Peyer's patch (tissue), 4 donors: Measurements from ENCODE around the gene VTI1A. TPM values are rescaled to one million over a fixed set of nuclear protein-coding genes. Genes with fewer than 3 reads are reported as not detected.

Experiments
- DNase-seq, 3 donors: peaks; one replicate each; pipeline ENCODE4 v3.0.0-alpha.2; 2017 to 2019
- H3K27ac ChIP-seq, 4 donors: fragments of 200-600 bp; sonication (generic); one replicate each; pipeline ENCODE4 v1.5.1; 2016 to 2019
- H3K27me3 ChIP-seq, 2 donors: fragments of 200-600 bp; sonication (generic); one replicate each; pipeline ENCODE4 v1.5.1; 2019
- H3K36me3 ChIP-seq, 3 donors: fragments of 200-600 bp; sonication (generic); one replicate each; pipeline ENCODE4 v1.5.1; 2016 to 2019
- H3K4me1 ChIP-seq, 4 donors: fragments of 200-600 bp; sonication (generic); one replicate each; pipeline ENCODE4 v1.5.1; 2016 to 2019
- H3K4me3 ChIP-seq, 4 donors: fragments of 200-600 bp; sonication (generic); 1 replicate in 3 of 4; 2 replicates in 1 of 4; pipeline ENCODE4 v1.5.1; 2016 to 2019; ENCODE audit warnings: mild to moderate bottlenecking in 1 of 4
- H3K9me3 ChIP-seq, 4 donors: fragments of 200-600 bp; sonication (generic); one replicate each; pipeline ENCODE4 v1.5.1; 2016 to 2019; ENCODE audit warnings: mild to moderate bottlenecking in 1 of 4
- CTCF ChIP-seq, 6 experiments: fragments of 450-650 bp in 4 of 6; fragments of 200-600 bp in 2 of 6; sonication (generic) in 1 of 6; IDR thresholded peaks; one replicate each; pipeline ENCODE4 v1.5.1; 2017 to 2019; ENCODE audit warnings: antibody characterized with exemption in 6 of 6, mild to moderate bottlenecking in 3 of 6, moderate library complexity in 1 of 6
- POLR2A ChIP-seq, 2 donors: fragments of 450-650 bp; IDR thresholded peaks; one replicate each; pipeline ENCODE4 v1.5.1; 2017; ENCODE audit warnings: antibody characterized with exemption in 2 of 2, mild to moderate bottlenecking in 2 of 2, moderate library complexity in 2 of 2
- total RNA-seq, 4 donors: library from RNA; depleted of rRNA; stranded (reverse); fragments of >200 nt; gene quantifications; one replicate each; pipeline ENCODE4 v1.1.0, GENCODE V29; 2016

VTI1A gene
- total RNA-seq, 4 donors from 2014 or later, result 97.2 to 710 (median 170) TPM

- no peaks in the 10 kb centered on the region for H3K36me3 ChIP-seq
- DNase-seq, result peak in 1 of 3 donors; percentile 53
- TF ChIP-seq POLR2A (IDR thresholded peaks at IDR 0.05) (no peak), CTCF (IDR thresholded peaks at IDR 0.05) (peak in 3 of 6 experiments; percentile 10 to 12 (median 11))
- H3K4me3 ChIP-seq, result no peak overlapping the region
- no peaks in the 10 kb centered on the region for H3K9me3 ChIP-seq
- no peaks in the 10 kb centered on the region for H3K27me3 ChIP-seq
- H3K4me1 ChIP-seq, result peaks cover 0 to 11% (median 0%) of the 10 kb centered on the region in 4 donors
- H3K27ac ChIP-seq, result peak overlapping the region in 1 of 4 donors; percentile 48
These were observed 364.9 kb downstream of the VTI1A start for GRCh38 chr10:112811741-112812551.

- no peak overlapping the region for H3K27ac ChIP-seq
- no peaks in the 10 kb centered on the region for H3K36me3 ChIP-seq
- TF ChIP-seq POLR2A (IDR thresholded peaks at IDR 0.05) (no peak), CTCF (IDR thresholded peaks at IDR 0.05) (no peak)
- no peak overlapping the region for H3K4me3 ChIP-seq
- H3K4me1 ChIP-seq, result peaks cover 0 to 11% (median 0%) of the 10 kb centered on the region in 4 donors
- no peaks in the 10 kb centered on the region for H3K9me3 ChIP-seq
- no peaks in the 10 kb centered on the region for H3K27me3 ChIP-seq
- peak in 1 of 3 donors; percentile 27 for DNase-seq
These were observed 365.6 kb downstream of the VTI1A start for GRCh38 chr10:112812586-112812985.

- peaks cover 0 to 11% (median 0%) of the 10 kb centered on the region in 4 donors for H3K4me1 ChIP-seq
- H3K27ac ChIP-seq, result no peak overlapping the region
- TF ChIP-seq CTCF (IDR thresholded peaks at IDR 0.05) (no peak), POLR2A (IDR thresholded peaks at IDR 0.05) (no peak)
- DNase-seq, result no peak
- no peaks in the 10 kb centered on the region for H3K9me3 ChIP-seq
- no peaks in the 10 kb centered on the region for H3K27me3 ChIP-seq
- no peaks in the 10 kb centered on the region for H3K36me3 ChIP-seq
- H3K4me3 ChIP-seq, result no peak overlapping the region
These were observed 367.0 kb downstream of the VTI1A start for GRCh38 chr10:112813866-112814591.

- peak overlapping the region in 2 of 4 donors; percentile 6 to 31 for H3K27ac ChIP-seq
- H3K4me3 ChIP-seq, result no peak overlapping the region
- no peaks in the 10 kb centered on the region for H3K9me3 ChIP-seq
- TF ChIP-seq CTCF (IDR thresholded peaks at IDR 0.05) (no peak), POLR2A (IDR thresholded peaks at IDR 0.05) (no peak)
- peaks cover 0 to 11% (median 0%) of the 10 kb centered on the region in 4 donors for H3K4me1 ChIP-seq
- H3K36me3 ChIP-seq, result no peaks in the 10 kb centered on the region
- DNase-seq, result no peak
- H3K27me3 ChIP-seq, result no peaks in the 10 kb centered on the region
These were observed 368.4 kb downstream of the VTI1A start for GRCh38 chr10:112815269-112816032.

- Histone ChIP-seq H3K9me3 (no peaks in the 10 kb centered on the region), H3K27me3 (no peaks in the 10 kb centered on the region), H3K4me3 (no peak overlapping the region), H3K4me1 (peaks cover 0 to 11% (median 0%) of the 10 kb centered on the region in 4 donors), H3K27ac (peak overlapping the region in 1 of 4 donors; percentile 6), H3K36me3 (no peaks in the 10 kb centered on the region)
- DNase-seq, result no peak
- TF ChIP-seq CTCF (IDR thresholded peaks at IDR 0.05) (no peak), POLR2A (IDR thresholded peaks at IDR 0.05) (no peak)
These were observed 369.0 kb downstream of the VTI1A start for GRCh38 chr10:112816033-112816430.
